ENCODE measurements around the gene ZNF443.
A peak's percentile ranks its signal among the peaks of the same experiment; 100 is the strongest.
"Not testable (repeated sequence)": the region's sequence is repeated elsewhere in the genome, so short reads cannot be mapped to it uniquely, and the experiment has no call there.

Gene ZNF443

DNA sequence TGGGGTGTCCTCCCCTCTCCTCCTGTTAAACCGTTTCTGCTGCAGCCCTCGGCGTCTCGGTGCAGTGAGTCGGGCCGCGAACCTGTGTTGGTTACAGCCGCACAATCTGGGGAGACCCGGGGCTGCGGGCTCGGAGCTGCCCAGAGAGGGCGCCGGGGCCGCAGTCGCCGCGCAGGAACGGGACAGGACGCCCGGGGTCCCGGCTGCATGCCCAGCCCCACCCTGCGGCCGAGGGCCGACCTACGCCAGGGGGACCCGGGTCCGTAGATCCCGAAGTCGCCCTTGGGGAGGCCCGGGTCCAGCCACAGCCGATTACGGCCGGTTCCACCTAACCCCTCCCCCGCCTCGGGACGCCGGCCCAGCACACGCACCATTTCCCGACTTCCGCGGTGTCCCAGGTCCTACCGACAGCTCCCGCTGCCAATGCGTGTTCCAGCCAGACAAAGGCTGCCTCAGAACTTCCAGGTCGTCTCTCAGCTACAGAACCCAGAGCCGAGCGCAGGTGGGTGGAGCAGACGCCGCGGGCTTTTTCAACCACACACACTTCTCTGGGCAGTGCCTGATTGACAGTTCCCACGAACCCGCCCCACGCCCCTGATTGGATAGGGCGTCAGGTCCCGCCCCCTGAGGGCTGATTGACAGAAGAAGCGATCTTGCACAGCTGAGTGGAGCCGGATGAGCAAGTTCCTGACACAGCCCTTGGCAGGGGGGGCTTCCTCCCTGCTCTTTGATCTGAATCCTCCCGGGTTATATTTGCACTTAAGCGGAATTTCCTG lies at the start of gene ZNF443:
TSS of gene ZNF443 (minus strand) at position 481 of the 776 bp plus-strand sequence. CDS start at position 374, 107 bp downstream.
- peak; percentile 99 for DNase-seq

DNA sequence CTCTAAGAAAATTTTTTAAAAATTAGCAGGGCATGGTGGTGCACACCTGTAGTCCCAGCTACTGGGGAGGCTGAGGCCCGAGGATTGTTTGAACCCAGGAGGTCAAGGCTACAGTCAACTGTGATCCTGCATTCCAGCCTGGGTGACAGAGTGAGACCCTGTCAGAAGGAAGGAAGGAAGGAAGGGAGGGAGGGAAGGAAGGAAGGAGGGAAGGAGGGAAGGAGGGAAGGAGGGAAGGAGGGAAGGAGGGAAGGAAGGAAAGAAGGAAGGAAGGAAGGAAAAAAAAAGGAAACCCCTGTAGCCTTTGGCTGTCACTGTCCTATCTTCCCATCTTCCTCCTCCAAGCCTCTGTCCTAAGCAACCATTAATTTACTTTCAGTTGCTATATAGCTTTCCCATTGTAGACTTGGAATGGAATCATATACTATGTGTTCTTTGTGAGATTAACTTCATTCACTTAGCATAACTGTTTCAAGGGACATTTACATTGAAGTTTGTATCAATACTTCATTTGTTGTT lies 45.5 kb upstream of the ZNF443 start:
- DNase-seq: not testable (repeated sequence)

DNA sequence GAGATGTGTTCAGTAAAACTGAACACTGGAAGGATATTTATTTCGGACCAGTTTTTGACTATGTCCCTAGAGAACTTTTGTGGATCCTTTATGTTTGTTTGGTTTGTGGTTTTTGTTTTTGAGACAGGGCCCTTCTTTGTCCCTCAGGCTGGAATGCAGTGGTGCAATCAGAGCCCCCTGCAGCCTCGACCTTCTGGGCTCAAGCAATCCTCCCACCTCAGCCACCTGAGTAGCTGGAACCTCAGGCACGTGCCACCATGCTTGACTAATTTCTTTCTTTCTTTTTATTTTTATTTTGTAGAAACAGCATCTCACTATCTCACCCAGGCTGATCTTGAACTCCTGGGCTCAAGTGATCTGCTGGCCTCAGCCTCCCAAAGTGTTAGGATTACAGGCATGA lies 44.8 kb upstream of the ZNF443 start:
- no peak for DNase-seq

DNA sequence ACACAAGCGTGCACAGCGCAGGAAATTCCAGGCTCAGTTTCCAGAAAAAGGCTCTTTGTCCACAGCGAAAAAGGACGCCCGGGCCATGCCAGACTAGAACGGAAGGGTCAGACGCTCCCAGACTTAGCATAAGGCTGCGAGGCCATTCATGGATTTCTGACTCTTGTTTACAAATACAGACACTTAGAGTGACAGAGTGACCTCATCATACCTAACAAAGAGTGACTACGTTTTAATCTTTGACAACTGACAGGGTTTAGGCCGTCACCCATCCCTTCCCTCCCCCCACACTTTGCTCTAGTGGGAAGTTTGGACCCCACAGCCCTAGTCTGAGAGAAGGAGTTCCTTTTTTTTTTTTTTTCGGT lies 44.2 kb upstream of the ZNF443 start:
- no peak for DNase-seq

DNA sequence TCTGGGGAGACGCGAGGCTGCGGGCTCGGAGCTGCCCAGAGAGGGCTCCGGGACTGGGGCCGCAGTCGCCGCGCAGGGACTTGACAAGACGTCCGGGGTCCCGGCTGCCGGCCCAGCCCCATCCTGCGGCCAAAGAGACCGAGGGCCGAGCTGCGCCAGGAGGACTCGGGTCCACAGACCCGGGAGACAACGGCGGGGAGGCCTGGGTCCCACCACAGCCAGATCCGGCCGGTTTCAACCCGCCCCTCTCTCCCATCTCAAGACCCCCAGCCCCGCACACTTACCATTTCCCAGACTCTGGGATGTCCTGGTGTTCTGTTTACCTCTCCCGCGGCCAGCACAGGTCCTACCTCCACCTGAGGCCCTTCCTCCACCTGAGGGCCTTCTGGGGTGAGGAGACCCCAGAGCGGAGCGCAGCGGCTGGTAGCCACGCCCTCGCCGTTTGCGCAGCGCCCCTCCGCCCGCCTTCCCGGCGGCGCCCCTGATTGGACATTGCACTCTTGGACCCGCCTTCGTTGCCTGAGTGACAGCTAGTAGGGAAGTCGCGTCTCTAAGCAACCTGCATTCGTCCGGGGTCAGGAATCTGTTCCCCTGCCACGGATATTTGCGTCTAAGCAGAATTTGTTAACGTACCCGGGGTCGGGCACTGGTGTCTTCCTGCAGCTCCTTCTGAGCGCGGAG lies 43.7 kb upstream of the ZNF443 start, which contains the start of gene ZNF709:
TSS of gene ZNF709 (minus strand) at position 446 of the 681 bp plus-strand sequence. CDS start at position 287, 159 bp downstream.
- DNase-seq: peak; percentile 94

DNA sequence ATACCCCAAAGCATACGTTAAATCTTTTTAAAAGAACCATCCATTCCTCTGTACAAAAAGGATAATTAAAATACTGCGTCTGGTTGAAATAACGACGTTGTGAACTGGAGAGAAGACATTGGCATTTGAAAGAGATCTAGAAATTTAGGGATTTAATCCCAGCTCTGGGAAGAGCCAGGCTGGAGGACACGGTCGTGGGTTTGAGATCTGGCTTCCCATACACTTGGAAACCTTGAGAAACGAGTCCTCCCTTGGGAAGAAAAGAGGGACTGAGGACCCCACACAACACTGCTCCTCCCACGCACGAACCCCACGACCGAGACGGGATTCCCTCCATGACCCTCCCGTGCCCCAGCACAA lies 43.2 kb upstream of the ZNF443 start:
- DNase-seq: no peak

DNA sequence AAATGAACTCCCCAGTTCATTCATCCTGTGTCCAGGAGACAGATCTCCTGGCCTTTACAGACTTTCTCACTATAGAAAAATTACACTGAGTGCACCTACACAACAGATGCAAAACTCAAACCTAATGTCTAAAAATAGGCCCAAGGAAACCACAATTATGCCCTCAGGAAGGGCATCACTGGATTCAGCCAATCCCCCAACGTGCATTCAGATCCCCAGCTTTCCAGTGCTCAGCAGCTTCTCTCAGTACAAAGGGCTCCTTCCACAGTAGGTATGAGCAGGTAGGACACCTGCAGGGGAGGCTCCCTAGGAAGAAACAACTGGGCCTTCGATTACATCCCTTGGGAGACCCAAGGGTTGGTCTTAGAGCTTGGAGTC lies 41.7 kb upstream of the ZNF443 start:
- DNase-seq: no peak

DNA sequence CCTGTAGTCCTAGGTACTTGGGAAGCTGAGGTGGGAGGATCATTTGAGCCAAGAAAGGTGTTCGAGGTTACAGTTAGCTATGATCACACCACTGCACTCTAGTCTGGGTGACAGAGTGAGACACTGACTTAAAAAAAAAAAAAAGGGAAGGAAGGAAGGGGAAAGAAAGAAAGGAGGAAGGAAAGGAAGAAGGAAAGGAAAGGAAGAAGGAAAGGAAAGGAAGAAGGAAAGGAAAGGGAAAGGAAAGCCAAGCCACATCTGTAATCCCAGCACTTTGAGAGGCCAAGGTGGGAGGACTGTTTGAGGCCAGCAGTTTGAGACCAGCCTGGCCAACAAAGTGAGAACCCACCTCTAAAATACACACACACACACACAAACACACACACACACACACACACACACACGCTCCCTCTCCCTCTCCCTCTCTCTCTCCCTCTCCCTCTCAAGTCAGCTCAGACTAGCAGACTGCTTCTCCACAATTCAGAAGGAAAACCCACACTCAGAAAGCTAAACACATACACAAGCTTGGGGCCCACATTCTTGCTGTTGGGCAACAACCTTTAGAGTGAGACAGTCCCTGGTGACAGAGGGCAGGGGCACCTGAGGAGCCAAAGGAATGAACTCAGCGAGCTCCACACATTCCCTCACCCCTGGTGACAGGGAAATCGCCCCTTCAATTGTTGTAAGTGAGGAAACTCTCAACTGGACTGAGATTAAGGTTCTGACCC lies 41.1 kb upstream of the ZNF443 start:
- DNase-seq: no peak

DNA sequence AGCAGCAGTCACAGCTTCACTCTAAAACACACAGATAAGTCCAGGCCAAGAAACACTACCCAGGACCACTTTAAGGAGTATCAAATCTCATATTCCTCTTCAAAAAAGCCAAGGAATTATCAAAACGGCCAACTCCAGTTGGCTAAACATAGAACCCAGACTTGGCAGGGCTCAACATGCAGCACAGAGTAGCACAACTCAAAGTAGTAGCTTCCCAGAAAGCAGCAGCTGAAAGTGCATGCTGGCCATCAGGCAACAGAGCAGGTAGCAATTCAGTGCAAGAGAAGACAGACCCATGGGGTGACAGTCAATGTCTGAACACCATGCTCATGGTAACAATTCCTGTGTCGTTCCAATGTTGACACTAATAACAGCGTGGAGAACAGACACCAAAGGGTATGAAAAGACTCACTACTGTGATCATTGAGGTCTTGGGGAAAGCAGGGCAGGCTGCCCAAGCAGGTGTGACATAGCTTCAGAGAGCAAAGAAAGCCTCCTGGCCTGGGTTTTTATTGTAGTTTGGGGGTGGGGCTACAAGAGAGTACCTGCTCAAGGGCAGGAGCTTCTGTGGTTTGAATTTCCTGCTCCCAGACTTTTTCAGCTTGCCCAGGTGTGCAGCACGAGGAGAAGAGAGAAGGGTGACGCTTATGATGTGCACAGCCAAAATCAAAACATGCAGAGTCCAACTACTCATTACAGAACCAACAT lies 37.6 kb upstream of the ZNF443 start:
- no peak for DNase-seq

DNA sequence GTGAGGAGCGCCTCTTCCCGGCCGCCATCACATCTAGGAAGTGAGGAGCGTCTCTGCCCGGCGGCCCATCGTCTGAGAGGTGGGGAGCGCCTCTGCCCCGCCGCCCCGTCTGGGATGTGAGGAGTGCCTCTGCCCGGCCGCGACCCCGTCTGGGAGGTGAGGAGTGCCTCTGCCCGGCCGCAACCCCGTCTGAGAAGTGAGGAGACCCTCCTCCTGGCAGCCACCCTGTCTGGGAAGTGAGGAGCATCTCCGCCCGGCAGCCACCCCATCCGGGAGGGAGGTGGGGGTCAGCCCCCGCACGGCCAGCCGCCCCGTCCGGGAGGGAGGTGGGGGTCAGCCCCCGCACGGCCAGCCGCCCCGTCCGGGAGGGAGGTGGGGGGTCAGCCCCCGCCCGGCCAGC lies 26.8 kb upstream of the ZNF443 start:
- DNase-seq: not testable (repeated sequence)

DNA sequence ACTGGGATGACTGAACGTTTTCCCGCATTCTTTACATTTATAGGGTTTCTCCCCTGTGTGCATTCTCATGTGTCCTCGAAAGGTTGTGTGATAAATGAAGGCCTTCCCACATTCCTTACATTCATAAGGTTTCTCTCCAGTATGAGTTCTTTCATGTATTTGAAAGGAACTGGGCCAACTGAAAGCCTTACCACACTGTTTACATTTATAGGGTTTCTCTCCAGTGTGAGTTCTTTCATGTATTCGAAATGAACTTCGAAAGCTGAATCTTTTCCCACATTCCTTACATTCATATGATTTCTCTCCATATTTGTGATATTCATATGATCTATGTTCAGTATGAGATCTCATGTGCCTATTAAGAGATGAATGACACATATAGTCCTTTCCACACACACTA lies 24.4 kb upstream of the ZNF443 start:
- no peak for DNase-seq

DNA sequence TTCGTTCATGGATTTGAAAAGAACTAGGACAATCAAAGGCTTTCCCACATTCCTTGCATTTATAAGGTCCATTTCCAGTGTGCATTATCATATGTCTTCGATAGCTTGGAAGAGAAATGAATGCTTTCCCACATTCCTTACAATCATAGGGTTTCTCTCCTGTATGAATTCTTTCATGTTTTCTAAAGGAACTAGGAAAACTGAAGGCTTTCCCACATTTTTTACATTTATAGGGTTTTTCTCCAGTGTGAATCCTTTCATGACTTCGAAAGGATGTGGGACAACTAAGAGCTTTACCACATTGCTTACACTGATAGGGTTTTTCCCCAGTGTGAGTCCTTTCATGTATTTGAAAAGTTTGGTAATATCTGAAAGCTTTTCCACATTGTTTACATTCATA lies 23.9 kb upstream of the ZNF443 start:
- no peak for DNase-seq

DNA sequence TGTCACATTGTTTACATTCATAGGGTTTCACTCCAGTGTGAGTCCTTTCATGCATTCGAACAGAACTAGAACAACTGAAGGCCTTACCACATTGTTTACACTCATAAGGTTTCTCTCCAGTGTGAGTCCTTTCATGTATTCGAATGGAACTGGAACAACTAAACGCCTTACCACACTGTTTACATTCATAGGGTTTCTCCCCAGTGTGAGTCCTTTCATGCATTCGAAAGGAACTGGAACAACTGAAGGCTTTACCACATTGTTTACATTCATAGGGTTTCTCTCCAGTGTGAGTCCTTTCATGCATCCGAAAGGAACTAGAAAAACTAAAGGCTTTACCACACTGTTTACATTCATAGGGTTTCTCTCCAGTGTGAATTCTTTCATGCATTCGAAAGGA lies 23.3 kb upstream of the ZNF443 start:
- not testable (repeated sequence) for DNase-seq

DNA sequence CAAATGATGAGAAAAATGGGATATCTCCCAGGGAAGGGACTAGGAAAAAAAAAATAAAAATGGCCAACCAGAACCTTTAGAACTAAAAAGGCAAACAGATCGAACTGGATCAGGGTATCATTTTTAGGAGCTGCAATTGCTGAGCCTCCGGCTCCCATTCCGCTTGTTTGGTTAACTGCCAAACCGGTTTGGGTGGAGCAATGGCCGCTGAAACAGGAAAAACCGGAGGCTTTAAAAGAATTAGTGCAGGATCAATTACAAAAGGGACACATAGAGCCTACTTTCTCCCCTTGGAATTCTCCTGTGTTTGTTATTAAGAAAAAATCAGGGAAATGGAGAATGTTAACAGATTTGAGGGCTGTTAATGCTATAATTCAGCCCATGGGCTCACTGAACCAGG lies 12.7 kb upstream of the ZNF443 start:
- DNase-seq: no peak

DNA sequence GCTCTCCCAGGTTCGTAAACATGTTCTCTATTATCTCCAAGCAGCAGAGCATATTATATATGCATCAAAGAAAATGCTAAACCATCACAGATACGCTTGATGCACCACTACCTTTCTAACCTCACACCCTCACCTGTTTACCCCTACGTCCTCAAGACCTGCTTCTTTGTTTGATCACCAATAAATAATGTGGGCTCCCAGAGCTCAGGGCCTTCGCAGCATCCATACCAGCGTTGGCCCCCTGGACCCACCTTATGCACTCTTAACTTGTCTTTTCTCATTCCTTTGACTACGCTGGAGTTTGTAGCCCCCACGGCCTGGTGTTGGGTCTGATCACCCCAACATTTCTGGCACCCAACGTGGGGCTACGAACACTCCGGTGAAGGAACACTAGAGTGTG lies 10.0 kb upstream of the ZNF443 start:
- no peak for DNase-seq

DNA sequence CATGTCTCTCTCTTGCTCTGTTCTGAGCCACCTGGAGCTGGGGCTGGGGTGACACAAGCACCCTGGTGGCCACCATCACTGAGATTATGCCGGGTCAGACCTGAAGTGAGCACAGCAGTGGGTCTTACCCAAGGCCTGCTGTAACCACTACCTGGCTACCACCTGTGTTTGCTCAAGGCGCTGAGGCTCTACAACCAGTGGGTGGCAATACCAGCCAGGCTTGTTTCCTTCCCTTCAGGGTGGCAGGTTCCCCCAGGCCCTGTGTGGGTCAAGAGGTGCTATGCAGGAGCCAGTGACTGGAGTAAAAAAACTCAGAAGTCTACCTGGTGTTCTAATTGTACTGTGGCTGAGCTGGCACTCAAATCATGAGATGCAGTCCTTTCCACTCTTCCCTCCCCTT lies 8.0 kb upstream of the ZNF443 start:
- DNase-seq: no peak

DNA sequence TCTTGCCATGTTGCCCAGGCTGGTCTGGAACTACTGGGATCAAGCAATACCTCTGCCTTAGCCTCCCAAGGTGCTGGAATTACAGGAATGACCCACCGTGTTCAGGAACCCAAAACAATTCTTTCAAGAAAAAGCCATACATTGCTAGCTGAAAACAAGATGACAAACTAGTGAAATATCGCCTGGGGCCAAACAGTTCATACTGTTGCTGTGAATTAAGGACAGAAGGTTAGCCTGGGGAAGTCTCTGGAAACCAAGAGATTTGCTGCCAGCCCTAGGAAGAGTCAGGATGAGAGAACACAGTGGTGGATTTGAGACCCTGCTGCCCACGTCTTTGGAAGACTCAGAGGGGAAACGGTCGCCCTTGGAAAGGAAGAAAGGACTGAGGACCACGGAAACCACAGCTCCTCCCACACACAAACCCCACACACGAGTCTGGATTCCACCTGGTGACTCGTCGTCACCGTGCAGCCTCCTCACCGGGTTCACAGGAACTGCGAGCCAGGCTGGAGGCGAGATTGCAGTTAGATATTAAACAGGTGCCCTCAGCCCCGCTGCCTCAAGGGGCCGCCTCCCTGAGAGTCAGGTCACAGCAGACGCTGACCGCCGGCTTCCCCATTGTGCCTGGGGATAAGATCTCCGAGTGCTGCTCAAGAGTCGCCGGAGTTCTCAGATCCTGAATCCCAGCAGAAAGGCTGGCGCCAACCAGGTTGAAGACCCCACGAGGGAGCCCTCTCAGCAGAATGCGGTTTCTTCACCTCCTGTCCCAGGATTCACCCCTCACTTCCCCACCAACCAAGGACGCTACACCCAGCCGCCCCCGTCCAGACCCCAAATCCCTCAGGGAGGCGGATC lies 908 bp downstream of the ZNF443 start:
- peak; percentile 77 for DNase-seq

DNA sequence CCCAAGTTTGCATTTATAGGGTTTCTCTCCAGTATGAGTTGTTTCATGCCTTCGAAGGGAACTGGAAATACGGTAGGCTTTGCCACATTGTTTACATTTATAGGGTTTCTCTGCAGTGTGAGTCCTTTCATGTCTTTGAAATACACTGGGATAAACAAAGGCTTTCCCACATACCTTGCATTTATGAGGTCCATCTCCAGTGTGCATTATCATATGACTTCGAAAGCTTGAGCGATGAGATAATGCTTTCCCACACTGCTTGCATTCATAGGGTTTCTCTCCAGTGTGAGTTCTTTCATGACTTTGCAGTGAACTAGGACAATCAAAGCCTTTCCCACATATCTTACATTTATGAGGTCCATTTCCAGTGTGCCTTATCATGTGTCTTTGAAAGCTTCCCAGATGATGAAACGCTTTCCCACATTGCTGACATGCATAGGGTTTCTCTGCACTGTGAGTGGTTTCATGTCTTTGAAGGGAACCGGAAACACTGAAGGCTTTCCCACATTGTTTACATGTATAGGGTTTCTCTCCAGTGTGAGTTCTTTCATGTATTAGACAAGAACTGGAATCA lies 10.0 kb downstream of the ZNF443 start:
- not testable (repeated sequence) for DNase-seq

DNA sequence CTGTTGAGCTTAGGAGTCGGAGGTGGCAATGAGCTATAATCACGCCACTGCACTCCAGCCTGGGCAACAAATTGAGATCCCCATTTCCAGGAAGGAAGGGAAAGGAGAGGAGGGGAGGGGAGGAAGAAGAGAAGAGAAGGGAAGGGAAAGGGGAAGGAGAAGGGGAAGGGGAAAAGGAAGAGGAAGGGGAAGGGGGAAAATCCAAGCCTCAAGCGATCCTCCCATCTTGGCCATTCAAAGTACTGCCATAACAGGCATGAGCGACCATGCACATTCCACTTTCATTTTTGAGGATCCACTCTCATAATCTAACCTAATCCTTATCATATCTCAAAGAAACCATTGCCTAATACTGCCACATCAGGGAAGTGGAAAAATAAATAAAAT lies 14.9 kb downstream of the ZNF443 start:
- no peak for DNase-seq

DNA sequence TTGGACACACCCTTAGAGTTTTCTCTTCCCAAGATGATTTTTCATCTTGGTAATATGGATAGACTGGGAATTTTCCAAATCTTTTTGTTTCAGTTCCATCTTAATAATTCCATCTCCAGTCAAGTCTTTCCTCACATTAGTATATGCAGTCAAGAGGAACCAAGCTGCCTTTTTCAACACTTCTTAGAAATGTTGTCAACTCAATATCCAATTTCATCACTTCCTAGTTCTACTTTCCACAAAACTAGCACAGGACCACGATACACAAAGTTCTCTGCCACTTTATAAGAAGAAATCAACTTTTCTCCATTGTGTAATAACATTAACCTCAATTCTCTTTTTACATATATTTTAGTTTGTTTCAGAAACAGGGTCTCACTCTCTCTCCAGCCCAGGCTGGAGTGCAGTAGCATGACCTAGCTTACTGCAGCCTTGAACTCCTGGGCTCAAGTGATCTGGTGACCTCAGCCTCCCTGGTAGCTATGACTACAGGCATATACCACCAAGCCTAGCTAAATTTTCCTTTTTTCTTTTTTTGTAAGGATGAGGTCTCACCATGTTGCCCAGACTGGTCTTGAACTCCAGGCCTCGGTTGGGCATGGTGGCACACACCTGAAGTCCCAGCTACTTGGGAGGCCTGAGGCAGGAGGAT lies 15.5 kb downstream of the ZNF443 start:
- no peak for DNase-seq

DNA sequence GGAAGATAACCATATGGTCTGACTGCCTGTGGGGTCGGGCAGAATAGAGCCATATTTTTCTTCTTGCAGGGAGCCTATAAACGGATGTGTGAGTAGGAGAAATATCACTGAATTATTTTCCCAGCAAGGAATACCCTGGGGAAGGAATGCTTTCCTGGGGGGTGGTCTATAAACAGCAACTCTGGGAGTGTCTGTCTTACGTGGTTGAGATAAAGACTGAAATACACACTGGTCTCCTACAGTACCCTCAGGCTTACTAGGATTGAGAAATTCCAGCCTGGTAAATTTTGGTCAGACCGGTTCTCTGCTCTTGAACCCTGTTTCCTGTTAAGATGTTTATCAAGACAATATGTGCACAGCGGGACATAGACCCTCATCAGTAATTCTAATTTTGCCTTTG lies 23.5 kb downstream of the ZNF443 start:
- DNase-seq: not testable (repeated sequence)
